Neural cell (in vitro differentiated cells): ENCODE results near the gene GSX2.

Source experiments
- EP300 ChIP-seq: fragments of 450-650 bp; conservative IDR thresholded peaks from 2 replicates; pipeline ENCODE4 v1.6.1; 2014; ENCODE audit warnings: antibody characterized with exemption, mild to moderate bottlenecking, moderate library complexity; ENCODE audit not compliant: poor library complexity, severe bottlenecking
- EZH2 ChIP-seq: fragments of 200-600, 300-800 bp; shearing (Covaris generic), sonication (generic); IDR thresholded peaks from 2 replicates; pipeline ENCODE4 v1.6.1; 2014; ENCODE audit warnings: antibody characterized with exemption, low read length, borderline replicate concordance, mild to moderate bottlenecking; ENCODE audit not compliant: insufficient read depth, poor library complexity, severe bottlenecking
- POLR2AphosphoS5 ChIP-seq: IDR thresholded peaks from 2 replicates; pipeline ENCODE4 v1.6.1; 2012
- RAD21 ChIP-seq: fragments of 450-650 bp; conservative IDR thresholded peaks from 2 replicates; pipeline ENCODE4 v1.6.1; 2014; ENCODE audit warnings: antibody characterized with exemption, mild to moderate bottlenecking, moderate library complexity
- REST ChIP-seq: IDR thresholded peaks from 2 replicates; pipeline ENCODE4 v1.6.1; 2012; ENCODE audit warnings: borderline replicate concordance
- TF ChIP-seq, protein P1 (sequence below): fragments of 450-650 bp; IDR thresholded peaks from 2 replicates; pipeline ENCODE4 v1.5.1; 2014; ENCODE audit warnings: antibody characterized with exemption, mild to moderate bottlenecking, moderate library complexity; ENCODE audit not compliant: poor library complexity, severe bottlenecking

GRCh38 chr4:54104907-54105306, 4.9 kb downstream of the GSX2 start:
- TF ChIP-seq RAD21 (no peak), POLR2AphosphoS5 (no peak), EZH2 (no peak), EP300 (no peak), REST (no peak)
- TF ChIP-seq, protein P1, sequence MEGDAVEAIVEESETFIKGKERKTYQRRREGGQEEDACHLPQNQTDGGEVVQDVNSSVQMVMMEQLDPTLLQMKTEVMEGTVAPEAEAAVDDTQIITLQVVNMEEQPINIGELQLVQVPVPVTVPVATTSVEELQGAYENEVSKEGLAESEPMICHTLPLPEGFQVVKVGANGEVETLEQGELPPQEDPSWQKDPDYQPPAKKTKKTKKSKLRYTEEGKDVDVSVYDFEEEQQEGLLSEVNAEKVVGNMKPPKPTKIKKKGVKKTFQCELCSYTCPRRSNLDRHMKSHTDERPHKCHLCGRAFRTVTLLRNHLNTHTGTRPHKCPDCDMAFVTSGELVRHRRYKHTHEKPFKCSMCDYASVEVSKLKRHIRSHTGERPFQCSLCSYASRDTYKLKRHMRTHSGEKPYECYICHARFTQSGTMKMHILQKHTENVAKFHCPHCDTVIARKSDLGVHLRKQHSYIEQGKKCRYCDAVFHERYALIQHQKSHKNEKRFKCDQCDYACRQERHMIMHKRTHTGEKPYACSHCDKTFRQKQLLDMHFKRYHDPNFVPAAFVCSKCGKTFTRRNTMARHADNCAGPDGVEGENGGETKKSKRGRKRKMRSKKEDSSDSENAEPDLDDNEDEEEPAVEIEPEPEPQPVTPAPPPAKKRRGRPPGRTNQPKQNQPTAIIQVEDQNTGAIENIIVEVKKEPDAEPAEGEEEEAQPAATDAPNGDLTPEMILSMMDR = no peak
